H1 (cell line): ENCODE results near the gene PPIH. TPM values are rescaled to one million over a fixed set of nuclear protein-coding genes. Genes with fewer than 3 reads are reported as not detected.

Experiments
- CTCF ChIA-PET: fragments of 300-600 bp; sonication (Branson Sonifier 250); formaldehyde crosslinking; loops from one replicate; lab custom pipeline; 2021; ENCODE audit not compliant: partially characterized antibody; lab: Charles Lee
- POLR2A ChIA-PET: fragments of 300-600 bp; sonication (Branson Sonifier 250); formaldehyde crosslinking; loops from one replicate; lab custom pipeline; 2021; ENCODE audit warnings: inconsistent platforms; ENCODE audit not compliant: partially characterized antibody; lab: Charles Lee
- DNase-seq, 2 experiments: peaks; one replicate each; pipeline versions ENCODE4 v3.0.0 to v3.0.0-alpha.2; 2010 to 2022; ENCODE audit warnings: low spot score in 2 of 2, low read depth in 1 of 2, mixed read lengths in 1 of 2
- FAIRE-seq: peaks from 2 replicates; lab custom pipeline; 2011; peaks lifted over from hg19 to GRCh38; lab: Jason Lieb, UNC
- H2AFZ ChIP-seq: 2 replicates; pipeline ENCODE4 v1.8.1; 2012; ENCODE audit warnings: low read length, inconsistent platforms
- H2AK5ac ChIP-seq: 2 replicates; pipeline ENCODE4 v1.6.1; 2013; ENCODE audit warnings: low read depth, low read length
- H2BK120ac ChIP-seq: replicated peaks from 2 replicates; pipeline ENCODE3; 2013; ENCODE audit warnings: low read depth, low read length, inconsistent platforms
- H2BK12ac ChIP-seq: 2 replicates; pipeline ENCODE4 v1.6.1; 2013; ENCODE audit warnings: low read depth, low read length
- H2BK15ac ChIP-seq: 2 replicates; pipeline ENCODE4 v1.6.1; 2013; ENCODE audit warnings: low read length
- H2BK20ac ChIP-seq: 2 replicates; pipeline ENCODE4 v1.6.1; 2013; ENCODE audit warnings: low read length
- H2BK5ac ChIP-seq: 2 replicates; pipeline ENCODE4 v1.6.1; 2013; ENCODE audit warnings: low read depth, low read length
- H3K14ac ChIP-seq: 2 replicates; pipeline ENCODE4 v1.6.1; 2013; ENCODE audit warnings: inconsistent platforms; ENCODE audit not compliant: insufficient read length
- H3K18ac ChIP-seq: 2 replicates; pipeline ENCODE4 v1.6.1; 2013; ENCODE audit warnings: low read length; ENCODE audit errors: extremely low read depth
- H3K23ac ChIP-seq: 2 replicates; pipeline ENCODE4 v1.6.1; 2013; ENCODE audit warnings: inconsistent platforms; ENCODE audit not compliant: insufficient read length
- H3K23me2 ChIP-seq: 2 replicates; pipeline ENCODE4 v1.6.1; 2013; ENCODE audit warnings: low read depth, low read length
- H3K27ac ChIP-seq: 2 replicates; pipeline ENCODE4 v1.6.1; 2011; ENCODE audit warnings: low read depth, low read length, inconsistent platforms
- H3K27me3 ChIP-seq, 4 experiments: replicated peaks in 1 of 4; 1 replicate in 1 of 4; 2 replicates in 3 of 4; pipeline versions ENCODE4 v1.6.1 to v1.8.1; 2011 to 2013; ENCODE audit warnings: low read length in 3 of 4, mild to moderate bottlenecking in 3 of 4, inconsistent platforms in 2 of 4, mixed read lengths in 2 of 4, moderate library complexity in 1 of 4; ENCODE audit not compliant: control insufficient read depth in 3 of 4, insufficient read depth in 3 of 4; ENCODE audit errors: extremely low read depth in 1 of 4
- H3K36me3 ChIP-seq, 4 experiments: 2 replicates each; pipeline versions ENCODE4 v1.6.1 to v1.8.1; 2011 to 2013; ENCODE audit warnings: mild to moderate bottlenecking in 4 of 4, low read length in 3 of 4, moderate library complexity in 2 of 4, control low read depth in 1 of 4, inconsistent platforms in 1 of 4; ENCODE audit not compliant: insufficient read depth in 4 of 4, control insufficient read depth in 2 of 4
- H3K4ac ChIP-seq: replicated peaks from 2 replicates; pipeline ENCODE3; 2013; ENCODE audit warnings: low read length, low read depth, mixed read lengths, inconsistent platforms; ENCODE audit not compliant: insufficient read length
- H3K4me1 ChIP-seq, 4 experiments: replicated peaks in 1 of 4; 1 replicate in 1 of 4; 2 replicates in 3 of 4; pipeline versions ENCODE4 v1.6.1 to v1.8.1; 2011 to 2013; ENCODE audit warnings: low read length in 3 of 4, inconsistent platforms in 2 of 4, mixed read lengths in 1 of 4; ENCODE audit not compliant: insufficient read depth in 4 of 4, control insufficient read depth in 3 of 4
- H3K4me2 ChIP-seq, 2 experiments: 2 replicates each; pipeline versions ENCODE4 v1.6.1 to v1.8.1; 2011 to 2013; ENCODE audit warnings: low read depth in 2 of 2, low read length in 2 of 2, control low read depth in 1 of 2, inconsistent platforms in 1 of 2, mild to moderate bottlenecking in 1 of 2; ENCODE audit not compliant: insufficient read depth in 1 of 2
- H3K4me3 ChIP-seq, 4 experiments: fragments of 200-600, 300-600 bp in 1 of 4; sonication (generic), shearing (Covaris generic), sonication (Bioruptor Twin) in 1 of 4; 2 replicates each; pipeline versions ENCODE4 v1.5.1 to v1.8.1; 2011 to 2016; ENCODE audit warnings: low read length in 4 of 4, low read depth in 3 of 4, control low read depth in 2 of 4, inconsistent platforms in 2 of 4, mild to moderate bottlenecking in 2 of 4, mixed read lengths in 1 of 4, moderate library complexity in 1 of 4; ENCODE audit not compliant: insufficient read depth in 2 of 4; ENCODE audit errors: extremely low read depth in 1 of 4
- H3K56ac ChIP-seq: replicated peaks from 2 replicates; pipeline ENCODE3; 2013; ENCODE audit warnings: low read depth, mild to moderate bottlenecking, mixed read lengths, low read length, inconsistent platforms; ENCODE audit not compliant: insufficient read length
- H3K79me1 ChIP-seq: 2 replicates; pipeline ENCODE4 v1.6.1; 2013; ENCODE audit warnings: low read depth, low read length, control low read depth
- H3K79me2 ChIP-seq, 2 experiments: 2 replicates each; pipeline versions ENCODE4 v1.6.1 to v1.8.1; 2012 to 2013; ENCODE audit warnings: low read length in 2 of 2, mild to moderate bottlenecking in 2 of 2, inconsistent platforms in 1 of 2; ENCODE audit not compliant: insufficient read depth in 2 of 2, control insufficient read depth in 1 of 2
- H3K9ac ChIP-seq, 4 experiments: replicated peaks in 1 of 4; 1 replicate in 1 of 4; 2 replicates in 3 of 4; pipeline versions ENCODE4 v1.6.1 to v1.8.1; 2011 to 2013; ENCODE audit warnings: low read depth in 3 of 4, low read length in 3 of 4, control low read depth in 2 of 4, mild to moderate bottlenecking in 2 of 4, moderate library complexity in 2 of 4, inconsistent platforms in 1 of 4; ENCODE audit errors: extremely low read depth in 1 of 4
- H3K9me3 ChIP-seq, 2 experiments: 2 replicates each; pipeline versions ENCODE4 v1.6.1 to v1.8.1; 2012 to 2013; ENCODE audit warnings: mild to moderate bottlenecking in 2 of 2, moderate library complexity in 2 of 2, control low read depth in 1 of 2, inconsistent platforms in 1 of 2, low read depth in 1 of 2, low read length in 1 of 2, mixed read lengths in 1 of 2; ENCODE audit not compliant: insufficient read depth in 2 of 2
- H4K20me1 ChIP-seq, 2 experiments: replicated peaks in 1 of 2; 2 replicates each; pipeline versions ENCODE3 to v1.8.1; 2011 to 2013; ENCODE audit warnings: inconsistent platforms in 2 of 2, low read length in 2 of 2, mild to moderate bottlenecking in 1 of 2; ENCODE audit not compliant: insufficient read depth in 2 of 2, control insufficient read depth in 1 of 2
- H4K5ac ChIP-seq: 2 replicates; pipeline ENCODE4 v1.6.1; 2013; ENCODE audit warnings: low read length, low read depth, mixed read lengths, inconsistent platforms; ENCODE audit not compliant: insufficient read length
- H4K8ac ChIP-seq: 2 replicates; pipeline ENCODE4 v1.8.0; 2013; ENCODE audit warnings: mild to moderate bottlenecking, moderate library complexity, low read length, inconsistent platforms; ENCODE audit not compliant: insufficient read depth; ENCODE audit errors: extremely low read depth
- H4K91ac ChIP-seq: replicated peaks from 2 replicates; pipeline ENCODE3; 2013; ENCODE audit warnings: low read length, mixed read lengths, inconsistent platforms; ENCODE audit not compliant: insufficient read length
- ATF3 ChIP-seq: IDR thresholded peaks from 2 replicates; pipeline ENCODE4 v1.6.1; 2011; ENCODE audit warnings: low read depth, mild to moderate bottlenecking, low read length; ENCODE audit not compliant: insufficient read depth
- CHD2 ChIP-seq: IDR thresholded peaks from 2 replicates; pipeline ENCODE4 v1.6.1; 2012; ENCODE audit warnings: low read length, improper control_type of control experiment
- CTCF ChIP-seq, 3 experiments: IDR thresholded peaks; 1 replicate in 2 of 3; 2 replicates in 1 of 3; pipeline versions ENCODE4 v1.5.1 to v1.6.1; 2011; ENCODE audit warnings: low read length in 3 of 3, mild to moderate bottlenecking in 3 of 3, inconsistent platforms in 2 of 3, low read depth in 1 of 3, moderate library complexity in 1 of 3; ENCODE audit not compliant: insufficient read depth in 1 of 3; ENCODE audit errors: control extremely low read depth in 1 of 3
- EZH2 ChIP-seq: fragments of 200-600 bp; sonication (generic); IDR thresholded peaks from 2 replicates; pipeline ENCODE4 v1.7.1; 2012; ENCODE audit warnings: low read depth, mild to moderate bottlenecking, moderate library complexity, low read length, inconsistent platforms; ENCODE audit not compliant: severe bottlenecking
- NRF1 ChIP-seq: IDR thresholded peaks from 2 replicates; pipeline ENCODE4 v1.6.1; 2011; ENCODE audit warnings: mild to moderate bottlenecking, low read depth, low read length, improper control_type of control experiment
- POLR2AphosphoS5 ChIP-seq: IDR thresholded peaks from 2 replicates; pipeline ENCODE4 v1.6.1; 2011; ENCODE audit warnings: low read depth, low read length
- RNF2 ChIP-seq: fragments of 200-900, 300-1000 bp; sonication (generic); IDR thresholded peaks from 2 replicates; pipeline ENCODE4 v1.7.1; 2016; ENCODE audit warnings: borderline replicate concordance, low read depth, mild to moderate bottlenecking, antibody characterized with exemption, low read length; ENCODE audit not compliant: poor library complexity, severe bottlenecking; ENCODE audit errors: missing control alignments
- SAP30 ChIP-seq: fragments of 300-600 bp; sonication (generic); IDR thresholded peaks from 2 replicates; pipeline ENCODE4 v1.7.1; 2012; ENCODE audit warnings: low read length, moderate library complexity, mild to moderate bottlenecking, inconsistent platforms; ENCODE audit not compliant: insufficient read depth, insufficient replicate concordance
- TAF1 ChIP-seq: IDR thresholded peaks from 2 replicates; pipeline ENCODE4 v1.6.1; 2011; ENCODE audit warnings: mild to moderate bottlenecking, low read depth, low read length
- TCF12 ChIP-seq: IDR thresholded peaks from 2 replicates; pipeline ENCODE4 v1.6.1; 2011; ENCODE audit warnings: low read depth, mild to moderate bottlenecking, low read length
- WGBS, 2 experiments: shearing (Covaris generic) in 1 of 2; methylation state at CpG; one replicate each; pipeline versions ENCODE4 v1.1.6 to v1.1.7; 2013 to 2015; ENCODE audit warnings: low lambda C conversion rate in 2 of 2, mixed read lengths in 2 of 2, inconsistent platforms in 1 of 2, low coverage in 1 of 2, missing lambda C conversion rate in 1 of 2; ENCODE audit not compliant: insufficient replicate concordance in 2 of 2, insufficient coverage in 1 of 2, insufficient read length in 1 of 2; ENCODE audit errors: extremely low coverage in 1 of 2, missing lambda C conversion rate in 1 of 2; 5-methylcytosine and 5-hydroxymethylcytosine counted together
- polyA plus RNA-seq, 7 experiments: library from polyadenylated mRNA; depleted of rRNA in 3 of 7; stranded (reverse) in 5 of 7; unstranded in 2 of 7; fragments of >200 nt in 5 of 7; fragments of 200-250 nt in 2 of 7; gene quantifications; 1 replicate in 5 of 7; 2 replicates in 1 of 7; 4 replicates in 1 of 7; pipeline versions ENCODE4 v1.2.1 to v1.2.3, GENCODE V29; 2011 to 2013; ENCODE audit warnings: missing spikeins in 2 of 7, mixed read lengths in 2 of 7
- total RNA-seq: library from RNA; stranded (reverse); fragmentation: NEBNext Ultra II Directional; extraction: Animal tissue kit (Norgen Biotek cat#: 25700); gene quantifications from 2 replicates; pipeline ENCODE4 v1.2.1, GENCODE V29; 2021

Gene PPIH
- total and polyA plus RNA-seq, 2 of the 8 experiments (the other 6 are each of a cell fraction or from before 2014, with no cell fraction given): 78.1 to 91.5 TPM

- DNase-seq: no peak
- Histone ChIP-seq H3K4me3 (no peak overlapping the region), H4K91ac (no peak overlapping the region), H2BK20ac (no peak overlapping the region), H2AK5ac (no peak overlapping the region), H3K56ac (no peak overlapping the region), H3K4ac (no peak overlapping the region), H2BK5ac (no peak overlapping the region), H3K23me2 (no peaks in the 10 kb centered on the region; the same call in 1 of the 2 replicates), H3K79me1 (no peaks in the 10 kb centered on the region; the same call in none of the 2 replicates), H3K36me3 (peaks cover 6 to 63% (median 25%) of the 10 kb centered on the region in 4 experiments), H3K4me2 (peak overlapping the region; percentile 4 to 41; a peak in 2 of 4 replicates), H3K27me3 (no peaks in the 10 kb centered on the region), H2BK15ac (no peak overlapping the region), H2BK12ac (no peak overlapping the region), H3K9ac (no peak overlapping the region; a peak in 1 of 7 replicates), H3K27ac (no peak overlapping the region), H3K23ac (no peak overlapping the region), H2BK120ac (no peak overlapping the region), H4K5ac (no peak overlapping the region), H3K79me2 (peaks cover 63 to 98% of the 10 kb centered on the region in 2 experiments), H3K4me1 (peaks cover 0 to 9% (median 4%) of the 10 kb centered on the region in 4 experiments; a peak in 4 of 7 replicates), H3K9me3 (no peaks in the 10 kb centered on the region), H3K18ac (no peak overlapping the region), H4K8ac (no peak overlapping the region), H4K20me1 (peaks cover 40 to 56% of the 10 kb centered on the region in 2 experiments), H3K14ac (no peak overlapping the region), H2AFZ (no peak overlapping the region)
- ChIA-PET CTCF (interaction anchor here (1.1 to 1.8 kb wide), 8 partner anchors 22 to 114 kb away, joined by 3 to 6 read pairs (median 3); no protein-coding TSS in a partner anchor), POLR2A (interaction anchor here (0.9 to 4.2 kb wide), 9 partner anchors 10 to 55 kb away, joined by 3 to 94 read pairs (median 6); partner anchors contain the start of gene YBX1)
- no peak for FAIRE-seq
- 63% methylated on average over 5 of the region's 5 CpGs; no CpG with 5 or more reads in 1 of the 2 experiments for WGBS, 2 experiments
- TF ChIP-seq ATF3: no peak
- no peak for TF ChIP-seq SAP30
- TF ChIP-seq CTCF (IDR thresholded peaks at IDR 0.05; ENCODE audit: control extremely low read depth in 1 of 3, insufficient read depth in 1 of 3, low read depth in 1 of 3, low read length in 3 of 3): no peak
- no peak for TF ChIP-seq TCF12
- no peak for TF ChIP-seq CHD2
- no peak for TF ChIP-seq TAF1
- TF ChIP-seq NRF1: no peak
- no peak for TF ChIP-seq POLR2AphosphoS5
- TF ChIP-seq EZH2: no peak
- TF ChIP-seq RNF2: no peak
Measured at GRCh38 chr1:42692461-42692860, 34.2 kb downstream of the PPIH start.
